OCI-LY1 (cell line): ENCODE data around the gene SLC35G2.

Experiments
- EZH2 ChIP-seq: fragments of 200-600 bp; sonication (generic), shearing (Covaris generic); IDR thresholded peaks from 2 replicates; pipeline ENCODE4 v1.8.0; 2017; ENCODE audit warnings: borderline replicate concordance, mixed run types, mild to moderate bottlenecking, antibody characterized with exemption, low read length, moderate library complexity, mixed read lengths
- TF ChIP-seq, protein P1 (sequence below): fragments of 200-600 bp; sonication (generic), shearing (Covaris generic); IDR thresholded peaks from 2 replicates; pipeline ENCODE4 v1.5.1; 2017; ENCODE audit warnings: mild to moderate bottlenecking, antibody characterized with exemption, low read length, moderate library complexity, mixed read lengths

DNA sequence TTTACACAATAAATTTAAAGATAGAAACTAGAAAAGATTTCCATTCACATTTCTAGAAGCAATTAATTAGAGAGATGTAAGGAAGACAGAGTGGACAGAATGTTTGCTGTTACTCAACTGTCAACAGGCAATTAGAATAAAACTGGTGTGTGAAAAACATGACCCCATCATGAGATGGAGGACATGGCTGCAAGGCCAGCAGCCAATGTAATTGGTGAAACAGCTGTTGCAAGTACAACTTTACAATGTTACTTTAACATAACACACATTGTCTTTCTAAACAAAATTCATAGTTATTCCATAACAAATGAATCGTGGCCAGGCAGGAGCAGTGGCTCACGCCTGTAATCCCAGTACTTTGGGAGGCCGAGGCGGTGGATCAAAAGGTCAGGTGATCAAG is 38.2 kb upstream of the SLC35G2 start:
- TF ChIP-seq, protein P1, sequence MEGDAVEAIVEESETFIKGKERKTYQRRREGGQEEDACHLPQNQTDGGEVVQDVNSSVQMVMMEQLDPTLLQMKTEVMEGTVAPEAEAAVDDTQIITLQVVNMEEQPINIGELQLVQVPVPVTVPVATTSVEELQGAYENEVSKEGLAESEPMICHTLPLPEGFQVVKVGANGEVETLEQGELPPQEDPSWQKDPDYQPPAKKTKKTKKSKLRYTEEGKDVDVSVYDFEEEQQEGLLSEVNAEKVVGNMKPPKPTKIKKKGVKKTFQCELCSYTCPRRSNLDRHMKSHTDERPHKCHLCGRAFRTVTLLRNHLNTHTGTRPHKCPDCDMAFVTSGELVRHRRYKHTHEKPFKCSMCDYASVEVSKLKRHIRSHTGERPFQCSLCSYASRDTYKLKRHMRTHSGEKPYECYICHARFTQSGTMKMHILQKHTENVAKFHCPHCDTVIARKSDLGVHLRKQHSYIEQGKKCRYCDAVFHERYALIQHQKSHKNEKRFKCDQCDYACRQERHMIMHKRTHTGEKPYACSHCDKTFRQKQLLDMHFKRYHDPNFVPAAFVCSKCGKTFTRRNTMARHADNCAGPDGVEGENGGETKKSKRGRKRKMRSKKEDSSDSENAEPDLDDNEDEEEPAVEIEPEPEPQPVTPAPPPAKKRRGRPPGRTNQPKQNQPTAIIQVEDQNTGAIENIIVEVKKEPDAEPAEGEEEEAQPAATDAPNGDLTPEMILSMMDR, result no peak
- no peak for TF ChIP-seq EZH2
